Measurements from ENCODE around the gene ARHGAP20.
A peak's percentile ranks its signal among the peaks of the same experiment; 100 is the strongest.

Gene ARHGAP20

DNA sequence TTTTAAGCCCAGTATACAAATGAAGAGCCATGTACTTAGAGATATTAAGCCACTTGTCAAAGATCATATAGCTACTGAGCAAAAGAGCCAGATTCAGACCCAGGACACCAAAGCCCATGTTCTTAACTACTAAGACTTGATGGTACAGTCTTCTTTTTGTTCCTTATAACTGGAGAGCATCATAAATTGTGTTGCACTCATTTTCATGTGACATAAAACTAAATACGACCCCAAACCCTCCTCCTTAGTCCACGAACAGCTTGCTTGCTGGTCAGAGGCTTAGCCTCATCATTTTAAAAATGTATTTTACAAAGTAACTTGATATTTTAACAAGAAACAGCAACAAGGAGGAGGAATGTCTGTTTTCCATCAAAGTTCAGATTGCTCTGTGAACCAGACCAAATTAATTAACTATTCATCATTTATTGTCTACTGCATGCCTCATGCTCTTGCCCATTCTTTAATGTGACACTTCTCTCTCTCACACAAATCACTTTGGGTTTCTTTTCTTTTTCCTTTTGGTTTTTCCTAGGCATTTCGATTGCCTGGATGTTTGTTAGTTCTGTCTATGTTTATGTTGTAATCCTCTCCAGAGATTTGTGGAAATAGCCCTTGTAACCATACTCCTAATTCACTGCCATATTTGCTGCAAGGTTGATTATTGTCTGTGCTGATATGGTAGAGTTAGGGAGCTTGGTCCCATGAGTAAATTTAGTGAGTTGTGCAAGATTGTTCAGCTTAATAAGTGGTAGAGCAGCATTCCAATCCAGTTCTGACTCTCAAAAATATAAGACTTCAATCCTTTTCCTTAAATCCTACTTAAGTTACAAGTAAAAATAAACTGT, 8.4 kb upstream of the ARHGAP20 start:
- TF ChIP-seq CTCF (IDR thresholded peaks at IDR 0.05; ENCODE audit: low read depth, low read length, missing control alignments), result no peak
- DNase-seq (ENCODE audit: extremely low read depth, low read depth), result no peak
- no peak overlapping the region for H3K4me3 ChIP-seq (replicated peaks; ENCODE audit: low read depth, low read length)

- H3K4me3 ChIP-seq (replicated peaks; ENCODE audit: low read depth, low read length), result no peak overlapping the region
- TF ChIP-seq CTCF (IDR thresholded peaks at IDR 0.05; ENCODE audit: low read depth, low read length, missing control alignments), result no peak
- DNase-seq (ENCODE audit: extremely low read depth, low read depth), result no peak
Observed at GRCh38 chr11:110716361-110716760, 4.1 kb upstream of the ARHGAP20 start.

GRCh38 chr11:110715541-110715940, 3.3 kb upstream of the ARHGAP20 start:
- TF ChIP-seq CTCF (IDR thresholded peaks at IDR 0.05; ENCODE audit: low read depth, low read length, missing control alignments), result no peak
- no peak overlapping the region for H3K4me3 ChIP-seq (replicated peaks; ENCODE audit: low read depth, low read length)
- no peak for DNase-seq (ENCODE audit: extremely low read depth, low read depth)

GRCh38 chr11:110713449-110713776, 1.2 kb upstream of the ARHGAP20 start:
- no peak for DNase-seq (ENCODE audit: extremely low read depth, low read depth)
- TF ChIP-seq CTCF (IDR thresholded peaks at IDR 0.05; ENCODE audit: low read depth, low read length, missing control alignments), result no peak
- no peak overlapping the region for H3K4me3 ChIP-seq (replicated peaks; ENCODE audit: low read depth, low read length)

DNA sequence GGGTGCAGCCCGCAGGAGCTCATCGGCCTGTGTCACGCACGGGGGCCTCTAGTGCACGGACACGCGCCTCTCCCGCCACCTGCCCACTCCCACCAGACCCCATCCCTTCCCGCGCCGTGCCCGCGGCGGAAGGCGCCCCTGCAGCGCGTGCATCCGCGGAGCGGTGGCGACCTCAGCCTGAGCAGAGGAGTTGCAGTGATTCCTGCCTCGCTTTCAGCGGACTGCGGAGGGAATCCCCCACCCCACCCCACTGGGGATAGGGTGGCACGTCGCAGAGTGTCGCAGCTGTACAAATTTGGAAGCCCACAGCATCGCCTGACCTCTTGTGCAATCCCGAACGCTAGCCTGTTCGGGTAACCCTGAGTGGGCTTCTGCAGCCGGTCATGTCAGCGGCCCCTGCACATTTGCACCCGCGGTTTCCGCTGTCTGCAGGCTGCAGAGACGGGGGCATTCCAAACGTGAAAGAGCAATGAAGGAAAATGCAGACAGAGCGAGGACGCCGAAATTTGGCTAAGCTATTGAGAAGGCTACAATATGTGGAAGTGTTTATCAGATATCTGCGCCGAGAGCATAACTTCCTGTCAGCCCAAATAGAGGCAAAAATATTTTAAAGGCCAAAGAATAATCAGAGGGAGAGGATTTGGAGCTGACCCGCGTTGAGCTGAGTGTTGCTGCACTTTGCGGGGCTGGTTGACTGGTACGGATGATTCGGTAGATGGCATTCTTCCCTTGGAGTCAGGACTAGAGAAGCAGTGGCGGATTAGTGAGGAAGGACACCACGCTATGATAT, 617 bp upstream of the ARHGAP20 start:
- no peak for TF ChIP-seq CTCF (IDR thresholded peaks at IDR 0.05; ENCODE audit: low read depth, low read length, missing control alignments)
- DNase-seq (ENCODE audit: extremely low read depth, low read depth), result no peak

GRCh38 chr11:110711448-110711775, 825 bp downstream of the ARHGAP20 start:
- peak overlapping the region; percentile 32 for H3K4me3 ChIP-seq (replicated peaks; ENCODE audit: low read depth, low read length)
- no peak for DNase-seq (ENCODE audit: extremely low read depth, low read depth)
- TF ChIP-seq CTCF (IDR thresholded peaks at IDR 0.05; ENCODE audit: low read depth, low read length, missing control alignments), result no peak

More for the DNA sequence above, 617 bp upstream of the ARHGAP20 start:
- peak overlapping the region; percentile 37 for H3K4me3 ChIP-seq (replicated peaks; ENCODE audit: low read depth, low read length)

Data from HFF-Myc (cell line).